Measurements from ENCODE around the gene SPRYD3.

The SPRYD3 gene

GRCh38 chr12:53064613-53065436, 14.4 kb downstream of the SPRYD3 start:
- DNase-seq (ENCODE audit: low read depth in 4 of 4, low spot score in 1 of 4), result no peak

- DNase-seq (ENCODE audit: low read depth in 4 of 4, low spot score in 1 of 4), result no peak
These were observed 15.2 kb downstream of the SPRYD3 start for GRCh38 chr12:53063708-53064612.

DNA sequence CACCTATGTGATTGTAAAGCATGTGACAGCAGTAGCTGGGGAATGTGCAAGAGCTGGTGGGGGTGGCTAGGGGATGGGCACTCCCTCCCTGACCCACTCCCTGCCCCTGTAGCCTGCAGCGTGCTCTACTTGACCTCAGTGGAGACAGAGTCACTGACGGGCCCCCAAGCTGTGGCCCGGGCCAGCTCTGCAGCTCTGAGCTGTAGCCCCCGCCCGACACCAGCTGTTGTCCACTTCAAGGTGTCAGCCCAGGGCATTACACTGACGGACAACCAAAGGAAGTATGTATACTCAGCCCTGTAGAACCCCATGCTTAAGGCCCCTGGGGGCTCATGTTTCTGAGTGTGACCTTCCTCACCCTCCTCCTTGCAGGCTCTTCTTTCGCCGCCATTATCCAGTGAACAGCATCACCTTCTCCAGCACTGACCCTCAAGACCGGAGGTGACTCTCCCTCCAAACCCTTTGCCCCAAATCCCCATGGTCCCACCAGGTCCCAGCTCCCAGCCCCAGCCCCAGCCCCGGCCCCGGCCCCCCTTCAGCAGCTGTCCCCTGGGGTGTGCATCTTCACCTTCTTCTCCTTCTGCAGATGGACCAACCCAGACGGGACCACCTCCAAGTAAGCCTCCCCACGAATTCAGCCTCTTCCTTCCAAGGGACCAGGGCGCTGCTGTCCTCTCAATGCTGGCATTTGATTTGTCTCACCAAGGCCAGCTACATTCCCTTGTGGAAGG, 16.0 kb downstream of the SPRYD3 start:
- DNase-seq (ENCODE audit: low read depth in 4 of 4, low spot score in 1 of 4), result no peak

DNA sequence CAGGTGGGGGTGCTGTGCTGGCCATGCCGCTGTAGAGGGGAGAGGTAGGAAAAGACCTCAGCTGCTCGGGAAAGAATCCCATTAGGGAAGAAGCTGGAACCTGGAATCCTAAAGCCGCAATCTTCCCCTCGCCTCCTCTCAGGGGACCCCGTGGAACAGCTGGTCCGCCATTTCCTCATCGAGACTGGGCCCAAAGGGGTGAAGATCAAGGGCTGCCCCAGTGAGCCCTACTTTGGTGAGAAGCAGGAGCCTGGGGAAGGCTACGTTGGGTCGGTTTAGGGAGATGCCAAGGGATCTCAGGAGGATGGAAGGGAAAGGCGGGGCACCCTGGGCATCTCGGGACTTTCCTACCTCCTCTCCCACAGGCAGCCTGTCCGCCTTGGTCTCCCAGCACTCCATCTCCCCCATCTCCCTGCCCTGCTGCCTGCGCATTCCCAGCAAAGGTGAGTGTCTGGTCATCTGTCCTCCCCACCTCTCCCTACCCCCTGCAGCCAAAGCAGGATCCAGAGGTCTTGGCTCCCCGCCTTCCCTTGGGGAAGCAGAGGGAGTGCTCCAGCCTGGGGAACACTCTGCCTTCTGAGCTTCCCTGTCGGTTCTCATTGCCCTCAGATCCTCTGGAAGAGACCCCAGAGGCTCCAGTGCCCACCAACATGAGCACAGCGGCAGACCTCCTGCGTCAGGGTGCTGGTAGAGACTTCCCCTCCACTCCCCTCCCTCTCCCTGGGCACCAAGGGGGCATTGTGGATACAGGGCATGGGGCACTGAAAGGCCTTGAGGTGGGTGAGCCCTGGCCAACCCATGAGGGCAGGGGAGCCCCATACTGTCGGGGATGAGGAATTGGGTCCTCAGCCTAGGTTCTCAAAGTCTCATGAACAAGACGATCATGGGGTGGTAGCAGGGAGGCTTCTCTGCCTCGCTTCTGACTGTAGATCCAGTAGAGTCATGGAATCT, 16.9 kb downstream of the SPRYD3 start:
- DNase-seq (ENCODE audit: low read depth in 4 of 4, low spot score in 1 of 4), result no peak

DNA sequence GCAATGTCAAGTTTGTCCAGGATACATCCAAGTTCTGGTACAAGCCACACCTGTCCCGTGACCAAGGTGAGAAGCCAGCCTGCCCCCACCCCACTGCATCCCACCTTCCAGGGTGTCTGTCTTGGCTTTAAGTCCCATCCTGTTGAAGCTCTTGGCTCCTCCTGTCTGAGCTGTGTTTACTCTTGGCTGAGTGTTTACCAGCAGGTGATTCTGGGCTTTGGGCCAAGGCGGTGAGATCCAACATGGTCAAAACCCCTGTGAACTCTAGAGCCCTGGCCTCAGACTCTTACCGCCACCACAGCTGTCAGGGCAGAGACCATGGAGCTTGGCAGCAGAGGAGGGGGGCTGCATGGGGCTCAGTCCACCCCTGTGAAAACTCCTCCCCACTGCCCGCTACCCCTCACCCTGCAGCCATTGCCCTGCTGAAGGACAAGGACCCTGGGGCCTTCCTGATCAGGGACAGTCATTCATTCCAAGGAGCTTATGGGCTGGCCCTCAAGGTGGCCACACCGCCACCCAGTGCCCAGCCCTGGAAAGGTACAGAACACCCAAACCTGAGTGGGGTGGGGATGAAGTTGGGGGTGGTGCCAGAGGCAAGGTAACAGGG, 17.7 kb downstream of the SPRYD3 start:
- DNase-seq (ENCODE audit: low read depth in 4 of 4, low spot score in 1 of 4), result no peak

DNA sequence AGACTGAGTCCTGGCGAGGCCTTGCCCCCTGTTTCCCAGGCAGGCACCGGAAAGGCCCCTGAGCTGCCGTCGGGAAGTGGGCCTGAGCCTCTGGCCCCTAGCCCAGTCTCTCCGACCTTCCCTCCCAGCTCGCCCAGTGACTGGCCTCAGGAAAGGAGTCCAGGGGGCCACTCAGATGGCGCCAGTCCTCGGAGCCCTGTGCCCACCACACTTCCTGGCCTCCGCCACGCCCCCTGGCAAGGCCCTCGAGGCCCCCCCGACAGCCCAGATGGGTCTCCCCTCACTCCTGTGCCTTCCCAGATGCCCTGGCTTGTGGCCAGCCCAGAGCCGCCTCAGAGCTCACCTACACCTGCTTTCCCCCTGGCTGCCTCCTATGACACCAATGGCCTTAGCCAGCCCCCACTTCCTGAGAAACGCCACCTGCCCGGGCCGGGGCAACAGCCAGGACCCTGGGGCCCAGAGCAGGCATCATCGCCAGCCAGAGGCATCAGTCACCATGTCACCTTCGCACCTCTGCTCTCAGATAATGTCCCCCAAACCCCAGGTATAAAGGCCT, 18.4 kb downstream of the SPRYD3 start:
- DNase-seq (ENCODE audit: low read depth in 4 of 4, low spot score in 1 of 4), result no peak

GRCh38 chr12:53060064-53060720, 19.0 kb downstream of the SPRYD3 start:
- no peak for DNase-seq (ENCODE audit: low read depth in 4 of 4, low spot score in 1 of 4)

- DNase-seq (ENCODE audit: low read depth in 4 of 4, low spot score in 1 of 4), result no peak
These were observed 19.6 kb downstream of the SPRYD3 start for GRCh38 chr12:53059434-53060063.

- no peak for DNase-seq (ENCODE audit: low read depth in 4 of 4, low spot score in 1 of 4)
These were observed 20.3 kb downstream of the SPRYD3 start for GRCh38 chr12:53058674-53059433.

- DNase-seq (ENCODE audit: low read depth in 4 of 4, low spot score in 1 of 4), result no peak
These were observed 21.2 kb downstream of the SPRYD3 start for GRCh38 chr12:53057816-53058500.

DNA sequence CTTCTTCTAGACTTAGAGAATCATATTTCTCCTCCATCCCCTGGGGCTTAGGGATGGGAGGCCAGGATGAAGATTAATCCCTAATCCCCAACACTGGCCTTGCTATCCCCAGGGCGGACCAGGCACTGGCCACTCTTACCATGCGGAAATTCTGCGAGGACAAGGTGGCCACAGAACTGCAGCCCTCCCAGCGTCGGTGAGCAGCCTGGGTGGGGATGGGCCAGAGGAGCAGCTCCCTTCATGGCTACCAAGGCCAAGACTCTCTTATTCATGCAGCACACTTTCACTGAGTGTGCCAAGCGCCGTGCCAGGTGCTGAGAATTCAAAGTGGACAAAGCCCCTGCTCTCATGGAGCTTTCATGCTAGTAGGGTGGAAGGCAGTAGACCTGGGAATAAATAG, 22.3 kb downstream of the SPRYD3 start:
- no peak for DNase-seq (ENCODE audit: low read depth in 4 of 4, low spot score in 1 of 4)

GRCh38 chr12:53056296-53056695, 22.9 kb downstream of the SPRYD3 start:
- DNase-seq (ENCODE audit: low read depth in 4 of 4, low spot score in 1 of 4), result no peak

- DNase-seq (ENCODE audit: low read depth in 4 of 4, low spot score in 1 of 4), result no peak
These were observed 23.5 kb downstream of the SPRYD3 start for GRCh38 chr12:53055471-53056266.

- peak; percentile 86 to 91 (median 87) for DNase-seq (ENCODE audit: low read depth in 4 of 4, low spot score in 1 of 4)
These were observed 24.9 kb downstream of the SPRYD3 start for GRCh38 chr12:53054112-53054878.

DNA sequence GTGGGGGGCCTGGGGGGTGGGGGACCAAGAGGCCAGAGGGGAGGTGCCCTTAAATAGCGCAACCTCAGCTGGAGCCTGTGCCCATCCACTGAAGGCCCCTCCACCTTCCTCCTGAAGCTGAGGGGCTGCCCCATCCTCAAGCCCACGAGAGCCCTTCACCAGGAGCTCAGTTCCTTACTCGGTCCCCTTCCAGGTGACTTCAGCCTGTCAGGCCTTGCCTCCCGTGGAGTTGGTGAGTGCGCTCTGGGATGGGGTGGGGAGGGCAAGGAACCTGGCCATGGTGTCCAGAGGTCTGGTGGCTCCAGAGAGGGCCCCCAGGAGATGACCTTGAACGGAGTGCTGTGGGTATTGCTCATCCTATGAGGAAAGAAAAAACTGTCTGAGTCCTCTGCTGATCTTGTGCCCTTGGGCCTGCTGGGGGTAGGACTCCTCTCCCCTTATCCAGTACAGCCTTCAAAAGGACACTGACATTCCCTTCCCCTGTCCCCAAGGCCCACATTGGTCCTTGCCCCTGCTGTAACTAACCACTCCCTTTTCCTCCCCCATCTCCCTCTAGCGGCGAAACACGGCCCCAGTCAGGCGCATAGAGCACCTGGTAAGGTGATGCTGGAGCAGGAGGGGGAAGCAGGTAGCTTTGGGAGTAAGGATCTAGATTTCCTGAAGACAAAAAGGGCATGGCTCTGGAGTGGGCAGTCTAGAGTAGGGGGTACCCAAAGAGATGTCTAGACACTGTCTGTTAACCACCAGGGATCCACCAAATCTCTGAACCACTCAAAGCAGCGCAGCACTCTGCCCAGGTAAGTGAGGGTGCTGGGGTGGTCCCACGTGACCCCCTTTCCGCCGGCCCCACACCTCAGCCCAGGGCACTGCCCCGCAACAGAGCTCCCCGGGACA, 25.7 kb downstream of the SPRYD3 start:
- DNase-seq (ENCODE audit: low read depth in 4 of 4, low spot score in 1 of 4), result peak in 2 of 4 experiments; percentile 20 to 26
